Measurements from ENCODE around the gene DLG1. TPM values are rescaled to one million over a fixed set of nuclear protein-coding genes. Genes with fewer than 3 reads are reported as not detected.

Gene DLG1
- total and polyA plus RNA-seq, 2 of the 4 experiments (the other 2 are of a cell fraction) = 21.2 to 57.7 TPM

DNA sequence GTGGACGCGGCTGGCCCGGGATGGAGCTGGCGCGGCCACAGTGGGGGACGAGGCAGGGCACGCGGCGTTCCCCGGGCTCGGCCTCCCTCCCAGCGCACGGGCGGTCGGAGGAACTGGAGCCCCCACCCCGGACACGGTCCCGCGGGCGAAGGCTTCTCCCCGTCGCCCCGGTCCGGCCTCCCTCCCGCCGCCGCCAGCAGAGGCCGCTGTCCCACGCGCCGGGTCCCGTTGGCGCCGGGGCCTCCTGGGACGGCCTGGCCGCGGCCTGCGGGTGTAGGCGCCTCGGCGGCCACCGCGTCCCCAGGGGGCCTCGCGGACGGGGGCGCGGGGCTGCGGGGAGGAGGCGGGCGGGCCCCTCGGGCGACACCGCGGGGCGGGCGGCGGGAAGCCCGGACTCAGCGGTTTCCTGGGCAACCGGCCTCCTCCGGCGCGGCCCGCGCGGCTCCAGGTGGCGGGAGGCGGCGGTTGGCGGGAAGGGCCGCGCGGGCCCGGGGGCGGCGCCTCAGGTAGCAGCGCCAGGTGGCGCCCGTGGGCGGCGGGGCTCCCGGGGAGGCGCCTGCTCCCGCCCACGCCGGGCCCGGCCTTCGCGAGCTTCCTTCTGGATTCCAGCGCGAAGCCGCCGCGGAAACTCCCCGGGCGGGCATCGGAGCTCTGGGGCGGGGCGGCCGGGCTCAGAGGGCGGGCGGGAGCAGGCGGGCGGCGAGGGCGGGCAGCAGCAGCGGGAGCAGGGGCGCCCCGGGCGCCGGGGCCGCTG is 295.5 kb downstream of the DLG1 start:
- H3K9me1 ChIP-seq (ENCODE audit: insufficient read depth, low read length) = peaks cover 5% of the 10 kb centered on the region
- no TSS peak for BruUV-seq (replicated peaks)
- H3K79me1 ChIP-seq (ENCODE audit: low read depth in 1 of 2, low read length in 2 of 2) = peaks cover 0 to 4% of the 10 kb centered on the region in 2 experiments; a peak in 1 of 4 replicates
- H4K20me1 ChIP-seq (ENCODE audit: insufficient read depth, low read length) = no peaks in the 10 kb centered on the region
- no peak overlapping the region for H3K4ac ChIP-seq (ENCODE audit: low read depth, low read length)
- intact Hi-C loops (cut with micrococcal nuclease) = loop anchor here (2.0 to 10.0 kb wide), 3 partner anchors 28 to 512 kb away; no protein-coding TSS in a partner anchor
- TF ChIP-seq RFX5 (IDR thresholded peaks at IDR 0.05; ENCODE audit: low read depth, low read length) = no peak
- peak; percentile 71 for TF ChIP-seq RAD21 (IDR thresholded peaks at IDR 0.05; ENCODE audit: low read length)
- peak; percentile 51 for TF ChIP-seq SMC3 (IDR thresholded peaks at IDR 0.05; ENCODE audit: low read depth, low read length)
- TF ChIP-seq, protein P1, sequence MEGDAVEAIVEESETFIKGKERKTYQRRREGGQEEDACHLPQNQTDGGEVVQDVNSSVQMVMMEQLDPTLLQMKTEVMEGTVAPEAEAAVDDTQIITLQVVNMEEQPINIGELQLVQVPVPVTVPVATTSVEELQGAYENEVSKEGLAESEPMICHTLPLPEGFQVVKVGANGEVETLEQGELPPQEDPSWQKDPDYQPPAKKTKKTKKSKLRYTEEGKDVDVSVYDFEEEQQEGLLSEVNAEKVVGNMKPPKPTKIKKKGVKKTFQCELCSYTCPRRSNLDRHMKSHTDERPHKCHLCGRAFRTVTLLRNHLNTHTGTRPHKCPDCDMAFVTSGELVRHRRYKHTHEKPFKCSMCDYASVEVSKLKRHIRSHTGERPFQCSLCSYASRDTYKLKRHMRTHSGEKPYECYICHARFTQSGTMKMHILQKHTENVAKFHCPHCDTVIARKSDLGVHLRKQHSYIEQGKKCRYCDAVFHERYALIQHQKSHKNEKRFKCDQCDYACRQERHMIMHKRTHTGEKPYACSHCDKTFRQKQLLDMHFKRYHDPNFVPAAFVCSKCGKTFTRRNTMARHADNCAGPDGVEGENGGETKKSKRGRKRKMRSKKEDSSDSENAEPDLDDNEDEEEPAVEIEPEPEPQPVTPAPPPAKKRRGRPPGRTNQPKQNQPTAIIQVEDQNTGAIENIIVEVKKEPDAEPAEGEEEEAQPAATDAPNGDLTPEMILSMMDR (conservative IDR thresholded peaks at IDR 0.05; ENCODE audit: low read depth, low read length) = peak; percentile 77
- TF ChIP-seq CHD1 (IDR thresholded peaks at IDR 0.05; ENCODE audit: low read depth, low read length) = no peak
- TF ChIP-seq MAFK (IDR thresholded peaks at IDR 0.05; ENCODE audit: low read depth, low read length) = no peak
- TF ChIP-seq MAZ (IDR thresholded peaks at IDR 0.05; ENCODE audit: borderline replicate concordance, low read depth, low read length) = peak; percentile 77; the same call in 1 of the 2 replicates
- TF ChIP-seq FOS (IDR thresholded peaks at IDR 0.05; ENCODE audit: low read depth, low read length) = no peak
- H2BK5ac ChIP-seq (ENCODE audit: low read depth, low read length, poor library complexity, severe bottlenecking) = no peak overlapping the region
- H2AFZ ChIP-seq (replicated peaks; ENCODE audit: low read length, poor library complexity) = peak overlapping the region; percentile 96
- H2AK5ac ChIP-seq (ENCODE audit: low read depth, low read length) = no peak overlapping the region
- H3K4me2 ChIP-seq (ENCODE audit: low read depth, low read length) = peak overlapping the region; percentile 23; the same call in 1 of the 2 replicates
- CTCF ChIA-PET = interaction anchor here (0.6 to 0.7 kb wide), 2 partner anchors 187 to 369 kb away, joined by 3 to 4 read pairs; no protein-coding TSS in a partner anchor
- no peaks in the 10 kb centered on the region for H3K9me3 ChIP-seq (ENCODE audit: control insufficient read depth, insufficient read depth, low read length)
- no peak overlapping the region; the same call in 1 of the 2 replicates for H3K27ac ChIP-seq (ENCODE audit: insufficient read depth, low read length)
- no peak overlapping the region; the same call in 1 of the 2 replicates for H3K23ac ChIP-seq (ENCODE audit: low read depth, low read length)
- no peak overlapping the region for H2BK20ac ChIP-seq (ENCODE audit: low read depth, low read length)
- no peak overlapping the region for H3K56ac ChIP-seq (ENCODE audit: extremely low read depth, insufficient read depth, low read length)
- no peak overlapping the region for H3K14ac ChIP-seq (replicated peaks; ENCODE audit: low read depth, low read length)
- dilution Hi-C loops (cut with HindIII; ENCODE audit: low sequenced_read_pairs, unreplicated experiment) = no loop called here
- POLR2A ChIA-PET (ENCODE audit: unreplicated experiment) = interaction anchor here (0.6 kb wide), 1 partner anchor 18 kb away, joined by 6 read pairs; no protein-coding TSS in a partner anchor
- H2AK9ac ChIP-seq (replicated peaks; ENCODE audit: low read depth, low read length, poor library complexity) = peak overlapping the region; percentile 28
- H2BK120ac ChIP-seq (ENCODE audit: low read depth, low read length) = no peak overlapping the region
- H4K91ac ChIP-seq (ENCODE audit: insufficient read depth, low read depth, low read length) = no peak overlapping the region
- H3K9ac ChIP-seq (ENCODE audit: low read depth, low read length) = no peak overlapping the region
- H3K18ac ChIP-seq (ENCODE audit: low read depth, low read length) = no peak overlapping the region
- peak overlapping the region; percentile 60 to 95; a peak in 2 of 4 replicates for H4K8ac ChIP-seq (ENCODE audit: low read depth in 2 of 2, low read length in 2 of 2)
- H4K5ac ChIP-seq (ENCODE audit: low read depth, low read length) = no peak overlapping the region; the same call in 1 of the 2 replicates
- H3K27me3 ChIP-seq (ENCODE audit: control insufficient read depth, insufficient read depth, low read length) = no peaks in the 10 kb centered on the region
- peak overlapping the region; percentile 74 for H3K4me3 ChIP-seq (ENCODE audit: insufficient read depth, low read depth, low read length)
- DNase-seq = peak; percentile 52
- no peak overlapping the region for H2BK15ac ChIP-seq (ENCODE audit: low read depth, low read length)
- 0% methylated on average over 38 of the region's 113 CpGs; no CpG with 5 or more reads in 1 of the 2 experiments for WGBS, 2 experiments (ENCODE audit: extremely low coverage in 2 of 2, insufficient read length in 1 of 2)
- peaks cover 3% of the 10 kb centered on the region; the same call in 1 of the 2 replicates for H3K4me1 ChIP-seq (ENCODE audit: control insufficient read depth, insufficient read depth, low read length)
- no peaks in the 10 kb centered on the region for H3K36me3 ChIP-seq (ENCODE audit: control insufficient read depth, insufficient read depth, low read length)
- in situ Hi-C loops (cut with MboI; ENCODE audit: low sequenced_read_pairs) = no loop called here
- peak; percentile 94 for ATAC-seq (ENCODE audit: low read depth)

All from IMR-90 (cell line).